Measurements from ENCODE around the gene FUOM. TPM values are rescaled to one million over a fixed set of nuclear protein-coding genes. Genes with fewer than 3 reads are reported as not detected.

The FUOM gene
- polyA plus RNA-seq, 1 of the 3 experiments (the other 2 are of a cell fraction), result 32.5 TPM

GRCh38 chr10:133312769-133313145 lies 45.1 kb downstream of the FUOM start:
- WGBS (ENCODE audit: low lambda C conversion rate), result 92% methylated on average over 9 of the region's 9 CpGs
- no peak for DNase-seq
- CTCF ChIA-PET, result interaction anchor here (3.6 kb wide), 1 partner anchor 11 kb away, joined by 15 read pairs; no protein-coding TSS in a partner anchor

More at GRCh38 chr10:133312769-133313145, 45.1 kb downstream of the FUOM start:
- Histone ChIP-seq H3K79me2 (ENCODE audit: insufficient read depth) (peaks cover 12% of the 10 kb centered on the region), H2AFZ (ENCODE audit: low read depth) (no peak overlapping the region), H3K9ac (no peak overlapping the region), H3K4me2 (no peak overlapping the region), H3K4me3 (ENCODE audit: low read depth in 2 of 2, low read length in 1 of 2) (no peak overlapping the region), H3K4me1 (ENCODE audit: control insufficient read depth in 1 of 2, insufficient read depth in 2 of 2, low read depth in 1 of 2, low read length in 1 of 2) (peaks cover 0 to 10% of the 10 kb centered on the region in 2 experiments; a peak in 1 of 4 replicates), H3K9me3 (no peaks in the 10 kb centered on the region), H3F3A (replicated peaks; ENCODE audit: insufficient read depth) (peaks cover 13% of the 10 kb centered on the region), H3K27ac (ENCODE audit: low read depth in 2 of 2, low read length in 1 of 2) (no peak overlapping the region), H3K9me2 (no peaks in the 10 kb centered on the region), H4K20me1 (ENCODE audit: insufficient read depth) (peaks cover 12% of the 10 kb centered on the region), H3K36me3 (replicated peaks in 1 of 2; ENCODE audit: control insufficient read depth in 1 of 2, insufficient read depth in 2 of 2, low read length in 1 of 2) (peaks cover 7 to 26% of the 10 kb centered on the region in 2 experiments), H3K27me3 (ENCODE audit: insufficient read depth) (no peaks in the 10 kb centered on the region)
- POLR2A ChIA-PET, result no interaction called here
- TF ChIP-seq MAX (IDR thresholded peaks at IDR 0.05; ENCODE audit: low read depth) (no peak), REST (IDR thresholded peaks at IDR 0.05; ENCODE audit: low read depth, low read length) (no peak), CTCF (IDR thresholded peaks at IDR 0.05) (no peak), YY1 (IDR thresholded peaks at IDR 0.05; ENCODE audit: low read depth) (no peak)

Data from SK-N-SH (cell line).